NCI-H226 (cell line): ENCODE data around the gene QTRT2.

Experiments used
- DNase-seq: peaks from one replicate; pipeline ENCODE4 v3.0.0-alpha.2; 2015

QTRT2 gene

DNA sequence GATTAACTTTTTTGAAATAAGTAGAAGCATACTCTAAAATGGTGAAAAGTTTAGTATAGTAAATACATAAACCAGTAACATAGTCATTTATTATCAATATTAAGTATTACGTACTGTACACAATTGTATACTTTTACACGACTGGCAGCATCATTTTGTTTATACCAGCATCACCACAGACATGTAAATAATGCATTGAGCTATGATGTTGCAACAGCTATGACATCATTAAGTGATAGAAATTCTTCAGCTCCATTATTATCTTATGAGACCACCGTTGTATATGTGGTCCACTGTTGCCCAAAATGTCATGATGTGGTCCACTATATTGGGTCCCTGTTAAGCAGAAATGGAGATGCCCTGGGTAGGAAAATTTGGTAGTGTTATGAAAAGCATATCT is 71.0 kb downstream of the QTRT2 start:
- no peak for DNase-seq

DNA sequence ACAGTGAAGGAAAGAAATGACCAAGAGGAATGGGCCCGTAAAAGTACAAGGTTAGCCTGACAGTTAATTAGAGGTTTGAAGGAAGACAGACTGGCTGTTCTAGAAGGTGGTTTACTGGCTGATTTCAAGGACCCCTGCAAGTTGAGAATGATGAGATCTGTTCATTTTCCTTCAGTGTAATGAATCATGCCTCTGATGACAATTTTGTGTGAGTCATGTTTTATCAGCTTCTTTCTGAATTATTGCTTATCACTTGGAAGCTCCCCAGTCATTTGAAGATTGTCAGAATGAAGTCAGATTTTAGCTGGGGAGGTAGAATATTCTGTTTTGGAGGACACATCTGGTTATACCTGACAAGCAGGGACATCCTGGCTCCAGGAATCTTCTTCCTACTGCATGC is 71.7 kb downstream of the QTRT2 start:
- DNase-seq: peak; percentile 64

DNA sequence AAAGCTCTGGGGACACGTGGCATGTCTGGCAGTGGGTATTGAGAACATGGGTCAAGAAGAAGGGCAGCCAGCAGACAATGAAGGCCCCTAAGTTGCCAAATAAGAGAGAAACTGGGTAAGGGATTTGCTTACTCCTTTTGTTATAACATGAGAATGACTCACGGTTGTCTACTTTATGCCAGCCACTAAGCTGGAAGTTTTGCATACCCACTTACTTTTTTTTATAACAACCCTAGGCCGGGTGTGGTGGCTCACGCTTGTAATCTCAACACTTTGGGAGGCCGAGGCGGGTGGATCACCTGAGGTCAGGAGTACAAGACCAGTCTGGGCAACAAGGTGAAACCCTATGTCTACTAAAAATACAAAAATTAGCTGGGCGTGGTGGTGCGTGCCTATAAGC is 72.3 kb downstream of the QTRT2 start:
- DNase-seq: peak; percentile 29

DNA sequence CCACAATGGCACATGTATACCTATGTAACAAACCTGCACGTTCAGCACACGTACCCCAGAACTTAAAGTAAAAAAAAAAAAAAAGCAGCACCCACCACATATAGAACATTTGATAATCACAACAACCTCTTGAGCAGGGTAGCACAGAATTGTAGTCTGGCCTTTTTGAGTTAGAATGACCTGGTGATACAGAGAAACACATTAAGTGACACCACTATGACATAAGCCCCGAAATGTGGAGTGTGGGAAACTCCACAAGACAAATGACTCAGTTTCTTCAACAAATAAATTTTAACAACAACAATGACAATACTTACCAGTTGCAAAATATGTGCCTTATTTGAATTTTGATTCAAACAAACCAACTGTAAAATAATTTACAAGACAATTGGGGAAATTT is 76.0 kb downstream of the QTRT2 start:
- no peak for DNase-seq

DNA sequence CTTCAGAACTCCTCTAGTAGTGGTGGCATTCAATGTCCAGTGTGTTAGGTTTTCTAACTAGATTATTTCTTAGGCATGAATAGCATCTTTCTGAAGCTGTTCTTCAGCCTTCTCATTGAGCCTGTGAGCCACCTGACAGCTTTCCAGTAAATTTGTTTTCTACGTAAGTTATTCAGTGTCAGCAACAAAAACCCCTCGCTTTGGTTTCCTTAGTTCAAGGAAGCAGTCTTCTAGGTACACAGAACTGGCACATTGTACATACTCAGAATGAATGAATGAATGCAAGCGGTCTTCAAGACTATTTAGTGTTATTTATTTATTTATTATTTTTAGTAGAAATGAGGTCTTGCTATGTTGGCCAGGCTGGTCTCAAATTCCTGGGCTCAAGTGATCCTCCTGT is 77.4 kb downstream of the QTRT2 start:
- no peak for DNase-seq
